Smooth muscle cell of the umbilical artery (primary cell): Measurements from ENCODE around the gene FDCSP. TPM values are rescaled to one million over a fixed set of nuclear protein-coding genes. Genes with fewer than 3 reads are reported as not detected.

Experiments used
- total RNA-seq: library from RNA; depleted of rRNA; stranded (reverse); fragments of >200 nt; gene quantifications from 2 replicates; pipeline ENCODE4 v1.2.3, GENCODE V29; 2014

The FDCSP gene
- 0.59 TPM in 1 of 2 replicates, not detected in the other for total RNA-seq

DNA sequence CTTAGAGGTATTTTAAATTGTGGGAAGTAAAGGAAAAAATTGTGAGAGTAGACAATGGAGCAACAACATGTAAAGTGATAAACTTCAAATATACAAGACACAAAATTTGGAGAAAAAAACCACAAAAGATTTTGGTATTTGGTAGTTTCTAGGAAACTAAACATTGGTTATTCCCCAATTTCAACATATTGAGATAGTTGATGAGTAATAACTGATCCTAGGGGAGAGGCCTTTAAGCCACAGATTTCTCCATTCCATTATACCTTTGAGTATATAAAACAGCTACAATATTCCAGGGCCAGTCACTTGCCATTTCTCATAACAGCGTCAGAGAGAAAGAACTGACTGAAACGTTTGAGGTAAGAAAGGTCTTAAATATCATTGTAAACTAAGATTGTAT, at the start of gene FDCSP:
TSS of gene FDCSP (plus strand) at position 301 of the 400 bp plus-strand sequence. CDS start 5,071 bp downstream, outside the sequence.

DNA sequence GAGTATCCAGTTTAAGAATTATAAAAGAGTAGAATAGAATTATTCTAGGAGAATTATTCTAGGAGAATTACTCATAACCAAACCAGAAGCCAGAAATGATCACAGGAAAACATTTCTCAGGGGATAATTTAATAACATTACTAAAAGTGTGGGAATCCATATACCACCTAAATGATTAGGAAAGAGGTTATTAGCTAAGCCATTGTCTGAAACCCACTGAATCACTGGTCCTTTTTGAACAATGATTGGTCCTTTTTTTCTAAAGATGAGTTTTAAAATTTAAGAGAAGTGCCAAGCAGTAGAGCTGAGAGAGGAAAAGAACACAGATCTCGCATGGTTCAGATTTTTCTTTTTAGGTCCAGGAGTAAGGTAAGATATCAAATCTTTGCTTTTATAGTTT, 30.5 kb upstream of the FDCSP start, which contains the start of gene ODAM:
TSS of gene ODAM (plus strand) at position 301 of the 400 bp plus-strand sequence. CDS start 819 bp downstream, outside the sequence.

DNA sequence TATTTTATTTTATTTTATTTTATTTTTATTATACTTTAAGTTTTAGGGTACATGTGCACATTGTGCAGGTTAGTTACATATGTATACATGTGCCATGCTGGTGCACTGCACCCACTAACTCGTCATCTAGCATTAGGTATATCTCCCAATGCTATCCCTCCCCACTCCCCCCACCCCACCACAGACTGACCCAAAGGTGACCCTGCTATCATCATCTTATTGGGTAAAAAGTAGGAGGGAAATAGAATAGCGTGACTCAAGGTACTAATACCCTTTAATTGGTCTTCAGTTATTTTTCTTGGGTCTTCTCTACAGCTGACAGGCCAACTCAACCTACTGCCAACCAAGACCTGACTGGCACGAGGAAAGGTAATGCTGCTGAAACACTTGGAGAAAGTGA, 16.4 kb downstream of the FDCSP start, which contains the start of gene CSN3:
TSS of gene CSN3 (plus strand) at position 301 of the 400 bp plus-strand sequence. CDS start 2,223 bp downstream, outside the sequence.

Other genes starting within 250 kb of the FDCSP start
- not detected in 2 replicates for gene STATH, start 230.2 kb upstream of the FDCSP start, total RNA-seq
- not detected in 2 replicates for gene HTN3, start 197.7 kb upstream of the FDCSP start, total RNA-seq
- gene HTN1, start 175.7 kb upstream of the FDCSP start, total RNA-seq, result not detected in 2 replicates
- gene PRR27, start 71.9 kb upstream of the FDCSP start, total RNA-seq, result not detected in 2 replicates
- 0.42 TPM in 1 of 2 replicates, not detected in the other for gene ODAM, start 30.4 kb upstream of the FDCSP start, total RNA-seq
- gene CSN3, start 16.5 kb downstream of the FDCSP start, total RNA-seq, result not detected in 2 replicates
- gene CABS1, start 108.9 kb downstream of the FDCSP start, total RNA-seq, result not detected in 2 replicates
- gene SMR3A, start 134.6 kb downstream of the FDCSP start, total RNA-seq, result not detected in 2 replicates
- gene SMR3B, start 157.0 kb downstream of the FDCSP start, total RNA-seq, result not detected in 2 replicates
- not detected in 2 replicates for gene OPRPN, start 171.8 kb downstream of the FDCSP start, total RNA-seq
- not detected in 2 replicates for gene MUC7, start 246.1 kb downstream of the FDCSP start, total RNA-seq